ENCODE measurements around the gene MCM8.

MCM8 gene

GRCh38 chr20:6038256-6038655, 87.8 kb downstream of the MCM8 start:
- Mint-ChIP-seq H3K27me3 (no peaks in the 10 kb centered on the region), H3K36me3 (peaks cover 76% of the 10 kb centered on the region), H3K4me1 (peaks cover 6% of the 10 kb centered on the region), H3K27ac (no peak overlapping the region), H3K9me3 (no peaks in the 10 kb centered on the region), H3K4me3 (no peak overlapping the region)
- ATAC-seq: no peak

GRCh38 chr20:6039766-6040165, 89.3 kb downstream of the MCM8 start:
- Mint-ChIP-seq H3K27ac (no peak overlapping the region), H3K36me3 (peaks cover 62% of the 10 kb centered on the region), H3K9me3 (no peaks in the 10 kb centered on the region), H3K27me3 (no peaks in the 10 kb centered on the region), H3K4me3 (no peak overlapping the region), H3K4me1 (peaks cover 1% of the 10 kb centered on the region)
- no peak for ATAC-seq

GRCh38 chr20:6040540-6040939, 90.1 kb downstream of the MCM8 start:
- peaks cover 59% of the 10 kb centered on the region for H3K36me3 Mint-ChIP-seq
- no peak for ATAC-seq
- no peaks in the 10 kb centered on the region for H3K27me3 Mint-ChIP-seq
- H3K27ac Mint-ChIP-seq: no peak overlapping the region
- no peak overlapping the region for H3K4me3 Mint-ChIP-seq
- no peaks in the 10 kb centered on the region for H3K4me1 Mint-ChIP-seq
- H3K9me3 Mint-ChIP-seq: no peaks in the 10 kb centered on the region

- no peaks in the 10 kb centered on the region for H3K4me1 Mint-ChIP-seq
- no peak overlapping the region for H3K4me3 Mint-ChIP-seq
- H3K36me3 Mint-ChIP-seq: peaks cover 57% of the 10 kb centered on the region
- no peaks in the 10 kb centered on the region for H3K9me3 Mint-ChIP-seq
- ATAC-seq: peak; percentile 62
- no peak overlapping the region for H3K27ac Mint-ChIP-seq
- H3K27me3 Mint-ChIP-seq: no peaks in the 10 kb centered on the region
Measured at GRCh38 chr20:6040958-6041807, 90.7 kb downstream of the MCM8 start.

- H3K4me1 Mint-ChIP-seq: no peaks in the 10 kb centered on the region
- no peak for ATAC-seq
- no peak overlapping the region for H3K4me3 Mint-ChIP-seq
- H3K27me3 Mint-ChIP-seq: no peaks in the 10 kb centered on the region
- H3K9me3 Mint-ChIP-seq: no peaks in the 10 kb centered on the region
- H3K27ac Mint-ChIP-seq: no peak overlapping the region
- H3K36me3 Mint-ChIP-seq: peaks cover 54% of the 10 kb centered on the region
Measured at GRCh38 chr20:6041808-6042265, 91.4 kb downstream of the MCM8 start.

- no peaks in the 10 kb centered on the region for H3K4me1 Mint-ChIP-seq
- H3K36me3 Mint-ChIP-seq: peaks cover 32% of the 10 kb centered on the region
- H3K4me3 Mint-ChIP-seq: no peak overlapping the region
- no peaks in the 10 kb centered on the region for H3K9me3 Mint-ChIP-seq
- H3K27ac Mint-ChIP-seq: no peak overlapping the region
- no peaks in the 10 kb centered on the region for H3K27me3 Mint-ChIP-seq
- no peak for ATAC-seq
Measured at GRCh38 chr20:6044115-6044514, 93.7 kb downstream of the MCM8 start.

GRCh38 chr20:6045566-6045965, 95.1 kb downstream of the MCM8 start:
- no peaks in the 10 kb centered on the region for H3K9me3 Mint-ChIP-seq
- no peak overlapping the region for H3K4me3 Mint-ChIP-seq
- no peak for ATAC-seq
- peaks cover 6% of the 10 kb centered on the region for H3K27me3 Mint-ChIP-seq
- no peak overlapping the region for H3K27ac Mint-ChIP-seq
- H3K4me1 Mint-ChIP-seq: no peaks in the 10 kb centered on the region
- peaks cover 17% of the 10 kb centered on the region for H3K36me3 Mint-ChIP-seq

GRCh38 chr20:6046432-6046831, 96.0 kb downstream of the MCM8 start:
- Mint-ChIP-seq H3K4me1 (no peaks in the 10 kb centered on the region), H3K4me3 (no peak overlapping the region), H3K36me3 (peaks cover 11% of the 10 kb centered on the region), H3K27ac (no peak overlapping the region), H3K27me3 (peaks cover 12% of the 10 kb centered on the region), H3K9me3 (no peaks in the 10 kb centered on the region)
- no peak for ATAC-seq

- ATAC-seq: no peak
- no peak overlapping the region for H3K27ac Mint-ChIP-seq
- H3K36me3 Mint-ChIP-seq: no peaks in the 10 kb centered on the region
- H3K9me3 Mint-ChIP-seq: no peaks in the 10 kb centered on the region
- no peak overlapping the region for H3K4me3 Mint-ChIP-seq
- peaks cover 8% of the 10 kb centered on the region for H3K4me1 Mint-ChIP-seq
- peaks cover 22% of the 10 kb centered on the region for H3K27me3 Mint-ChIP-seq
Measured at GRCh38 chr20:6048391-6048790, 97.9 kb downstream of the MCM8 start.

Measured in stimulated activated memory B cell treated with anti-CD40 and anti-IgM and Interleukin-4, amounts not matched to agents 10 μg/mL and 1 μg/mL and 100 μg/mL, for 72 hours (primary cell).